ENCODE data around the gene CHSY1.

DNA sequence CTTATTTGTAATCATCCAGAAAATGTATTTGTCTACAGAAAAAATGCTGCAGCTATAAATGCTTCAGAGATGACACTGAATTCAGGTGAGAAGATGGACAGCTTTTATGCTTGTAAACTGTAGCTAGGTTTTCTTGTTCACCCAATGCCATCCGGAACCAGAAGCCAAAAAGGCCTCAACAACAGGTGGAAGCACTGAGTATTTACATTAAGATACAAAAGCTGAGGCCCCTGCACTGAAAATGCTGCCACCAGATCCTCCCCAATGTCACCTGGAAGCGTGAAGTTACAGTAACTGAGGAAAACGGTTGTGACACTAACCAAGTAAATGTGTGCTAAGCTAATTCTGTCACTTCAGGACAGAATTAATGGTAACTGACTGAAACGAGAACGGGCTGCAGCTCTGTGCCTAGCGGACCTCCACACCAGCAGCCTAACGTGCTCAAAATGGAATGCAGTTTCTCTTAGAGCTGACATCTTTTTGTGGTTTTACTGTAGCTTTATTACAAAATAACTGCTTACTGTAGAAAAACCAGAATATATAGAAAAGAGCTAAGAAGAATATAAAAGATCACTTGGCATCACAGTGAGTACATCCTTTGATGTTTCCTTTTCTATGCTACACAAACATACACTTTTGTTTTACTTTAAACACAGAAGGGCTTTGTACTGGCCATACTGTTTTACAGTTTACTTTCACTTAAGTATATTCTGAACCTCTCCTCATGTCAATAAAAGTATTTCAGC, 7.6 kb downstream of the CHSY1 start:
- TF ChIP-seq, protein P1, sequence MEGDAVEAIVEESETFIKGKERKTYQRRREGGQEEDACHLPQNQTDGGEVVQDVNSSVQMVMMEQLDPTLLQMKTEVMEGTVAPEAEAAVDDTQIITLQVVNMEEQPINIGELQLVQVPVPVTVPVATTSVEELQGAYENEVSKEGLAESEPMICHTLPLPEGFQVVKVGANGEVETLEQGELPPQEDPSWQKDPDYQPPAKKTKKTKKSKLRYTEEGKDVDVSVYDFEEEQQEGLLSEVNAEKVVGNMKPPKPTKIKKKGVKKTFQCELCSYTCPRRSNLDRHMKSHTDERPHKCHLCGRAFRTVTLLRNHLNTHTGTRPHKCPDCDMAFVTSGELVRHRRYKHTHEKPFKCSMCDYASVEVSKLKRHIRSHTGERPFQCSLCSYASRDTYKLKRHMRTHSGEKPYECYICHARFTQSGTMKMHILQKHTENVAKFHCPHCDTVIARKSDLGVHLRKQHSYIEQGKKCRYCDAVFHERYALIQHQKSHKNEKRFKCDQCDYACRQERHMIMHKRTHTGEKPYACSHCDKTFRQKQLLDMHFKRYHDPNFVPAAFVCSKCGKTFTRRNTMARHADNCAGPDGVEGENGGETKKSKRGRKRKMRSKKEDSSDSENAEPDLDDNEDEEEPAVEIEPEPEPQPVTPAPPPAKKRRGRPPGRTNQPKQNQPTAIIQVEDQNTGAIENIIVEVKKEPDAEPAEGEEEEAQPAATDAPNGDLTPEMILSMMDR (IDR thresholded peaks at IDR 0.05) = no peak
- TF ChIP-seq EP300 (IDR thresholded peaks at IDR 0.05) = no peak
- TF ChIP-seq POLR2AphosphoS5 (IDR thresholded peaks at IDR 0.05) = no peak
- TF ChIP-seq POLR2A (IDR thresholded peaks at IDR 0.05) = no peak
